ENCODE measurements around the gene RELN. TPM values are rescaled to one million over a fixed set of nuclear protein-coding genes. Genes with fewer than 3 reads are reported as not detected.

The RELN gene
- total RNA-seq, 1 experiment from 2014 or later = 8.0 TPM

GRCh38 chr7:103941976-103942375 lies 47.5 kb downstream of the RELN start:
- H3K4me1 ChIP-seq (ENCODE audit: insufficient read depth, low read length) = no peaks in the 10 kb centered on the region
- TF ChIP-seq EZH2phosphoT487 (IDR thresholded peaks at IDR 0.05; ENCODE audit: borderline replicate concordance, low read length) (no peak), CTCF (conservative IDR thresholded peaks at IDR 0.05; ENCODE audit: low read depth, low read length) (no peak), EZH2 (IDR thresholded peaks at IDR 0.05; ENCODE audit: low read length, unreplicated experiment) (no peak)
- BruUV-seq (replicated peaks) = no TSS peak
- no peaks in the 10 kb centered on the region for H3K79me2 ChIP-seq (ENCODE audit: low read length)
- H3K27me3 ChIP-seq (ENCODE audit: low read length) = no peaks in the 10 kb centered on the region
- no peak overlapping the region for H2AFZ ChIP-seq (ENCODE audit: low read length)
- no peaks in the 10 kb centered on the region for H3K9me2 ChIP-seq (replicated peaks; ENCODE audit: low read length)
- H3K9me3 ChIP-seq (ENCODE audit: low read length) = no peaks in the 10 kb centered on the region
- no peak overlapping the region for H3K27ac ChIP-seq (ENCODE audit: low read length)
- ATAC-seq (no peak), DNase-seq (no peak)
- ChIA-PET POLR2A (ENCODE audit: unreplicated experiment) (no interaction called here), CTCF (no interaction called here)
- H3K4me2 ChIP-seq (ENCODE audit: low read length) = no peak overlapping the region
- no peak overlapping the region for H3K4me3 ChIP-seq (ENCODE audit: low read length)
- intact Hi-C loops (cut with micrococcal nuclease) = no loop called here
- H4K20me1 ChIP-seq (ENCODE audit: low read length) = no peaks in the 10 kb centered on the region
- no peaks in the 10 kb centered on the region for H3K36me3 ChIP-seq (ENCODE audit: low read depth, low read length)
- no peaks in the 10 kb centered on the region for H3F3A ChIP-seq (ENCODE audit: low read length, unreplicated experiment)
- H3K9ac ChIP-seq (ENCODE audit: low read length) = no peak overlapping the region

- H3K36me3 ChIP-seq (ENCODE audit: low read depth, low read length) = no peaks in the 10 kb centered on the region
Measured at GRCh38 chr7:103940382-103941268, 48.8 kb downstream of the RELN start.

More at GRCh38 chr7:103940382-103941268, 48.8 kb downstream of the RELN start:
- Histone ChIP-seq H3K4me3 (ENCODE audit: low read length) (no peak overlapping the region), H4K20me1 (ENCODE audit: low read length) (no peaks in the 10 kb centered on the region), H3K27ac (ENCODE audit: low read length) (no peak overlapping the region), H3K4me2 (ENCODE audit: low read length) (no peak overlapping the region), H2AFZ (ENCODE audit: low read length) (no peak overlapping the region), H3K27me3 (ENCODE audit: low read length) (no peaks in the 10 kb centered on the region), H3K79me2 (ENCODE audit: low read length) (no peaks in the 10 kb centered on the region), H3K4me1 (ENCODE audit: insufficient read depth, low read length) (no peaks in the 10 kb centered on the region), H3K9me3 (ENCODE audit: low read length) (no peaks in the 10 kb centered on the region), H3K9ac (ENCODE audit: low read length) (no peak overlapping the region), H3K9me2 (replicated peaks; ENCODE audit: low read length) (no peaks in the 10 kb centered on the region), H3F3A (ENCODE audit: low read length, unreplicated experiment) (no peaks in the 10 kb centered on the region)
- intact Hi-C loops (cut with micrococcal nuclease) = no loop called here
- no peak for DNase-seq
- BruUV-seq (replicated peaks) = no TSS peak
- CTCF ChIA-PET = interaction anchor here (0.6 kb wide), 1 partner anchor 366 kb away, joined by 3 read pairs; no protein-coding TSS in a partner anchor
- no peak for TF ChIP-seq CTCF (conservative IDR thresholded peaks at IDR 0.05; ENCODE audit: low read depth, low read length)
- TF ChIP-seq EZH2 (IDR thresholded peaks at IDR 0.05; ENCODE audit: low read length, unreplicated experiment) = no peak
- no peak for TF ChIP-seq EZH2phosphoT487 (IDR thresholded peaks at IDR 0.05; ENCODE audit: borderline replicate concordance, low read length)
- no peak for ATAC-seq
- POLR2A ChIA-PET (ENCODE audit: unreplicated experiment) = no interaction called here
